DMS53 treated with DMSO at 0.1 percent for 48 hours (cell line): ENCODE data around the gene INPP5A.
"Not testable (repeated sequence)": the region's sequence is repeated elsewhere in the genome, so short reads cannot be mapped to it uniquely, and the experiment has no call there.

ENCODE experiments used
- DNase-seq: peaks from one replicate; lab custom pipeline; 2025; ENCODE audit not compliant: unreplicated experiment; lab: John Stamatoyannopoulos, UW

The INPP5A gene

DNA sequence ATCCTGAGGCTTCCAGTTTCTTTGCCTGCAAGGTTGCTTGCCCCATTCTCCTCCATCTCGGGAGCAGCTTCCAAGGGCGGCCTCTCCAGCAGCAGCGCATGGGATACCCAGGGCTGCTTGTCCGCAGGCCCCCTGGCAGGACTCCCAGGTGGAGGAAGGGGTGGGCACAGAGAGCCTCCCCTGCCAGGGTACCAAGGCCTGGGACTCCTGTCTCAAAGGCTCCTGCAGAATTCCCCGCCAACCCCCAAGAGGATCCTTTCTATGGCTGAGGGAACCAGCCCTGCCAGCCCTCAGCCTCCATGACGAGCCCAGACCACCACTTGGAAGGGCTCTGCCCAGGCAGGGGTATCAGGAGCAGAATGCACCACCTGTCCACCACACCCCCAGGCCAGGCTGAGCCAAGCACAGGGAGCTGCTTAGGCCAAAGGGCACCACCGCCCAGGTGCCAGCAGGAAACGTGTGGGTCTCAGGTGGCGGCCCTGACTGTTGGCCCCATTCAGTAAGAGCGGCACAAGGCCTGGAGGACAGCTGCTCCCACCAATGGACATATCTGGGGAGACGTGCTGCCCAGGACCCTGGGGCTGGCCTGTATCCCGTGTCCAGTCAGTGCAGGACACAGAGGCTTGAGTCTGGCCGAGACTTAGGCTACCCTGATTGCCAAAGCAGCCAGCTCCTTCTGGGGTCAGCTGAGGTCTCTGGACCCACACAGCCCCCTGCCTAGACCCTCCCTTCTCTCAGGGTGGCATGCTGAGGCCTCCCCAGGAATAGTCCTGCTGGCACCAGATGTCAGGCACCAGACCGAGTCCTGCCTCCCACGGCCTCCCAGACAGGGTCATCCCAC, 33.8 kb upstream of the INPP5A start:
- DNase-seq = no peak

DNA sequence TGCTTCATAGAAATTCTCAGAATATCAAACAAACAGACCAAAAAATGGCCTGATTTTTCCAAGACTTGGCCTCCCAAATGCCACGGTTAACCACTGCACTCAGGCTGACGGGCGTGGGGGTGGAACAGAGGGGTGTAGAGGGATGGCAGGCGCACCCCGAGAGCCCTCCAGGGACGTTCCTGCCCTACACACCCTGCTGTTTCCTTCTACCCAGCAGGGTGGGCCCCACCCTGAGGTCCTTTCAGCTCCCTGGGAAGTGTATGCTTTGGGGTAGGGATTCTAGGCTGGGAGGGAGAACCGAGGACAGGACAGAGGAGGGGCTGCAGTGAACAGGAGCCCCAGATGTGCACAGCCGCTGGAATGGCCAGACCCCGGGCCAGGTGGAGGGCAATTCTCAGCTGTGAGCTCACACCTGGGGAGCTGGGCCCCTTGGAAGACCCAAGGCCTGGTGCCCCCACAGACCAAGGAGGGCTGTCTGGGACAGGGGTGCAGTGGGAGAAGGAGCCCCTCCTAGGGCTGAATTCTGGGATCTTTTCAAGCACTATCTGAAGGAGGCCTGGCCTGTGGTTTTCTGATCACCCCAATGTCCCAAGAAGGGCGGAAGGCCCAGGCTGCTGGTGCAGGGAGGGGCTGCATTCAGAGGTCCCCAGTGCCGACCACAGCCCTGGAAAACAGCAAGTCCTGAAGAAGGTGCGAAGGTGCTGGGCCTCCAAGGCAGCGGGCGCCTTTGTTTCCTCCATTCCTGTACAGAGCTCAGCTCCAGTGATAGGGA, 32.9 kb upstream of the INPP5A start:
- DNase-seq = no peak

DNA sequence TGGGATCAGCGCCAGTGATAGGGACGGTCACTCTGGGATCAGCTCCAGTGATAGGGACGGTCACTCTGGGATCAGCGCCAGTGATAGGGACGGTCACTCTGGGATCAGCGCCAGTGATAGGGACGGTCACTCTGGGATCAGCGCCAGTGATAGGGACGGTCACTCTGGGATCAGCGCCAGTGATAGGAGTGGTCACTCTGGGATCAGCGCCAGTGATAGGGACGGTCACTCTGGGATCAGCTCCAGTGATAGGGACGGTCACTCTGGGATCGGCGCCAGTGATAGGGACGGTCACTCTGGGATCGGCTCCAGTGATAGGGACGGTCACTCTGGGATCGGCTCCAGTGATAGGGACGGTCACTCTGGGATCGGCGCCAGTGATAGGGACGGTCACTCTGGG, 32.0 kb upstream of the INPP5A start:
- DNase-seq = not testable (repeated sequence)

DNA sequence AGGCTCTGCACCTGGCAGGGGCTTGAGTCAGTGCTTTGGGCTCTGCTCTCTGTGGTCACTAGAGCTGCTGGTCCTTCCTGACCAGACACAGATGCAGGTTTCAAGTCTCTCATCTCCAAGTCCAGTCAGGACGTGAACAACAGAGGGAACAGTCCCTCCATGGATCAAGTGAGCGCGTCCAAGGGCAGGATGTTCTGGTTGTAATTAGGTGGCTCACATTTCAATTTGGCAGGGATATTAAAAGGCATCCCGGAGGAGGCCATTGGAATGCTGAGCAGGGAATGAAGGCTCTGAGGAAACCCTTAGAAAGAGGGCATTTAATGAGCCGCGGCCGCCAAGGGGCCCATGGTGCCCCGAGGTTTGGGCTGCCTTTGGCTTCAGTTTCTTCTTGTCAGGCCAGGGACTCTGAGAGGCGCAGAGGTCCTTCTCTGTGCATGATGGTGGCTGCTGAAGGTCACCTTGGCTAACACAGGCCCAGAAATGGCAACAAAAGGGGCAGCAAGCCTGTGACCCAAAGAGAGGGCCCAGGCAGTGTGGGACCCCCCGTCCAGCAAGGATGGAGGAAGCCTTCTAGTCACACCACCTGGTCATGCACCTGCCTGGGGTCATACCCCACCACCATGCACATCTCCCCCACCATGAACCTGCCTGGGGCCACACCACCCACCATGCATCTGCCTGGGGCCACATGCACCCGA, 30.7 kb upstream of the INPP5A start:
- DNase-seq = no peak

DNA sequence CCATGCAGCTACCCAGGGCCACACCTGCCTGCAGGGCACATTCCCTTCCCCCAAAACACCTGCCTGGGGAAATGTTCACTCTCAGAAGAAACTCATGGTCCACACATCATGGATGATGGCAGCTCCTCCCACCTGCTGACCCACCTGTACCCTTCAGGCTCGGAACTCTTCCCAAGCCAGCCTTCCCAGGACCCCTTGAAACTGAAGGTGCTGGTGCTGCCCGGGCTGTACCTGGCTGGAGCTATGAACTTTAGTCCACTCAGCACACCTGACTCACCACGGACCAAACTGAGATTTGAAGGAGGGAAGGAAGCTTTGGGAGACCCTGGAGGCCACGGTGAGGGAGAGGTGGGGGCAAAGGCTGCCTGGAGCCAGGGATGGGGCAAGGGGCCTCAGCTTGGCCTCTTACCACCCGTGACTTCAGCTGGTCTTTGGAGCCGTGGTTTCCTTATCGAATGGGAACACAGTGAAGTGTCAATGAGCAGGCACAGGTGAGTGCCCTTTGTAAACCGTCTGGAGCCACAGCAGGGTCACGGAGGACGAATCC, 30.1 kb upstream of the INPP5A start:
- no peak for DNase-seq

DNA sequence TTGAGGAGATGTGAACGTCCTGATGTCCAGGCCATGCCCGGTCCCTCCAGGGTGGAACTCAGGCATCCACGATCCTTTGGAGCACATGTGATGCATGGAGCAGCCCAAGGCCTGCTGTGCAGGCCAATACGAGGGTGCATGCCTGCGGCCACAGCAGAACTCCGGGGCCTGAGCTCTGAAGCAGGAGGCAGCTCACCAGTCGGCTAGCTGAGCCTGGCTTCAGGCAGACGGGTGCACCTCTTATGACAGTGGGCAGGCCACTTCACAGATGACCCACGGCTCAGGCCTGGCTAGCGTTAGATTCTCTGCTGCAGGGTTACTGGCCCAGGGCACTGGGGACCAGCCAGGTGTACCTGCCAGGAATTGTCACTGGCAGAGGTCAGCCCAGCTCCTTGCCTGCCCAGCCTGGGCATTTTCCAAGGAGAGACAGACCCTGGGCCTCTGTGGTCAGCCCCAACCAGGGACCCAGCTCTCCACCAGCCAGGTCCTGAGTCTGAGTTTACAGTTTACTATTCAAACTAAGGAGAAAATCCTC, 29.6 kb upstream of the INPP5A start:
- no peak for DNase-seq

DNA sequence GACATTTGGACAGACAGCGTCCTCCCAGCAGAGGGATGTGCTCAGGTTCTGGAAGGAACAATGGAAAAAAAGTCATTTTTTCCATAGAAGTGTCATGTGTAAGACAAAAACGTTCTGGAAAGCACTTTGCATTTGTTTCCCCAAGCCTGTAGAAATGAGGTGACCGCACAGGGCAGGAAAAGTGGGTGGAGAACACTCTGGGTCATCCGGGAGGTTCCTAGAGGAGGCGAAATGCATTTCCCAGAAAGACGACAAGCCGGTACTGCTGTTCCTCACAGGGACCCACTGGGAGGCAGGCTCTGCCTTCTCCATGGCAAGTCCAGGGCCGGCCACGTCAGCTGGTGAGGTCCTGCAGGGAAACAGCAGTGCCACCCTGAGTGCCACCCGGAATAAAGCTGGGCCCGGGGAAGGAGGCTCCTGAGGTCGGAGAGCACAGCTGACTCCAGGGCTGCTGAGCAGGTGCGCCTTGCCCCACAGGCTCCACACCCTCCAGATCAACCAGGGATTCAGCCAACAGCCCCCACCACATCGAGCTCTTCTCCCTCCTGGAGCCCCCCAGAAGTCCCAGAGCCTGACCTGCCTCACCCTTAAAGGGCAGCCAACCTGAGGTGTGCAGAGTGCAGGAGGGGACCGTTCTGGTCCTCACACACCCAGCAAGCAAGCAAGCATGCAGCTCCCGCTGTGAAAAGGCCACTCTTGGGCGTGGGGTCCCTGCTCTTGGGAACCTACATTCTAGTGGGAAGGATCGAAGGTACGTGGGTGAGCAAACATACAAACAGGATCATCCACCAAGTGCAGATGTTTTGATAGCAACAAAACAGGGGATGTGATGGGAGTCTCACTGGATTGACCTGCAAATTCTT, 28.8 kb upstream of the INPP5A start:
- no peak for DNase-seq

DNA sequence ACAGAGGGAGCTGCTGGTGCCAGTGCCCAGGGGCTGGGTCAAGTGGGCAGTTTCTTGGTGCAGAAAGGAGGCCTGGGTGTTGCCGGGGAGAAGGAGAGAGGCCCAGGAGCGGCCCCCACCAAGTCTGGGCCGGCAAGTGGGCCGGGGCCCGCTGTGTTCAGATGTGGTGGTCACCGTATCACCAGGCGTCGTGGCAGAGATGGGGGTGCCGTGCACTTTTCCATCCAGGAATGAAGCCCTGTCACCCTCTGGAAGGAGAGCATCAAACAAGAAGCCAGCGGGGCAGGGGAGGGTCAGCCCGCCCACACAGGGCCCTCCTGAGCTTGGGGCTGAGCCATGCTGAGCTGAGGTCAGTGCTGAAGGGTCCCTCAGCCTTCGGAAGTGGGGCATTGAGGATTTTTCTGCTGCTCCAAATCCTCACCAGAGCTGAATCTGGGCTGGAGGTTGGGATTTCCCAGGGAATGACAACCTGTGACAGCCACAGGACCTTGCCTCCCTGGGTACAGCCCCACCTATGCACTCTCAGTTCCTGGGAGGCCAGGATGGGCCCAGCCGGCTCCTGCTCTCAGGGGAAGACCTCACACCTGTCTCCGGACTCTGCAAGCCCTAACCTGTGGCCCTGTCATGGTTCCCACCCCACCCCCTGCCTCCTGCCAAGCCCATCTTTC, 27.9 kb upstream of the INPP5A start:
- no peak for DNase-seq

DNA sequence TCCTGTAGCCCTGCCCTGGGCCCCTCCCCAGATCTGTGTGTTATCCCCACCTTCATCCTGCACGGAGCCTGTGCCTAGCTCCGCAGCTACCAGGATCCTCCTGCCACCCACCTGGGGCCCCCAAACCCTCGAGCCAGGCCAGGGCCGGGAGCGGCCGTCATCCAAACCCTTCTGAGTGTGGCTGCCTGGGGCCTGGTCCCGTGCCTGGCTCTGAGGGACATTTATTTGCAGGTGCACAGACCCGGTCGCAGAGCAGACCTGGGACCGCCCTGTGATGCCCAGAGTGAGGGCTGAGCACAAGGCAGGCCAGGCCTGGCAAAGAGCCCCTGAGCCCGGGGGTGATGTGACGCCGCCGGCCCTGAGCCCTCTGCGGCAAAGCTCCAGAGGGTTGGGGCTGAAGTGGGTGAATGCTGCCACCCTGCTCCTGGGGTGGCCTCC, 27.4 kb upstream of the INPP5A start:
- no peak for DNase-seq

DNA sequence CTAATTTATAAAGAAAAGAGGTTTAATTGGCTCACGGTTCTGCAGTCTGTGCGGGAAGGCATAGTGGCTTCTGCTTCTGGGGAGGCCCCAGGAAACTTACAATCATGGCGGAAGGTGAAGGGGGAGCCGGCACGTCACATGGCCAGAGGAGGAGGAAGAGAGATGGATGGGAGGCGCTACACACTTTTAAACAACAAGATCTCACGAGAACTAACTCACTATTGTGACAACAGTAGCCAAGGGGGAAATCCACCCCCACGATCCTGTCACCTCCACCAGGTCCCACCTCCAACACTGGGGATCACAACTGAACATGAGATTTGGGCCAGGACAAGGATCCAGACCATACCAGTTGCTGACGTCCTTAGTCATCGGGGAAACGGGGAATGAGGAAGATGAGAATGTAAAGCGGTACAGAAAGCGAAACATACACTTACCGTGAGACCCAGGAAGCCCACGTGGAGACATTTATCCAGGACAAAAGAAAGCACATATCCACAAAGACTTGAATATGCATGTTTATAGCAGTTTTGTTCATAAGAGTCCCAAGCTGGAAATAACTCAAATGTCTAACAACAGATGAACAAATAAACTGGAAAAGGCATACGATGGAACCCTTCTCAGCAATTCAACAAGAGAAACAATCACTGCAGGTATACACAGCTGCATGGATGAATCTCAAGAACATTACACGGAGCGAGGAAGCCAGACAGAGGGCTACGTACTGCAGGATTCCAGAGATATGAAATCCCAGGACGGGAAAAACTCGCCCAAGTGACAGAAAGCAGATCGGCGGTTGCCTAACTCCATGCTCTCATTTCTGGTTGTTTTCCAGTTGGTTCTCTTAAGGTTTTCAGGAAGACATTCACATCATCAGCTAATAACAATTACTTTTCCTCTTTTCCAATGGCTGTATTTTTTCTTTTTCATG, 26.2 kb upstream of the INPP5A start:
- no peak for DNase-seq

DNA sequence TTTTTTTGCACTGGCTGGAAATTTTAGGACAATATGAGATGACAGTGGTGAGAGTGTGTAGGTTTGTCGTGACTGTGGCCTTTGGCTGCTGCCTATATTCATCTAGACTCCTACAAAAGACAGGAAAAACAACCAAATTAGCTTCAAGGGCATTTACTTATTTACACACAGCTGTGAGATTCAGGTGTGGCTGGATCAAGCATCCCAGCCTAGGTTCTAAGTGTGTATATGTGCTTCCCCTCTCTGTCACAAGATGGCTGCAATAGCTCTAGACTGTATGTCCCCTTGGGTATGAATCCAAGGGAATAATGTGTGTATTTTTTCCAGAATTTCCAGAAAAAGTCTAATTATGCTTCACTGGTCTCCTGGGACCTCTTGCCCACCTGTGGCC, 25.5 kb upstream of the INPP5A start:
- no peak for DNase-seq

DNA sequence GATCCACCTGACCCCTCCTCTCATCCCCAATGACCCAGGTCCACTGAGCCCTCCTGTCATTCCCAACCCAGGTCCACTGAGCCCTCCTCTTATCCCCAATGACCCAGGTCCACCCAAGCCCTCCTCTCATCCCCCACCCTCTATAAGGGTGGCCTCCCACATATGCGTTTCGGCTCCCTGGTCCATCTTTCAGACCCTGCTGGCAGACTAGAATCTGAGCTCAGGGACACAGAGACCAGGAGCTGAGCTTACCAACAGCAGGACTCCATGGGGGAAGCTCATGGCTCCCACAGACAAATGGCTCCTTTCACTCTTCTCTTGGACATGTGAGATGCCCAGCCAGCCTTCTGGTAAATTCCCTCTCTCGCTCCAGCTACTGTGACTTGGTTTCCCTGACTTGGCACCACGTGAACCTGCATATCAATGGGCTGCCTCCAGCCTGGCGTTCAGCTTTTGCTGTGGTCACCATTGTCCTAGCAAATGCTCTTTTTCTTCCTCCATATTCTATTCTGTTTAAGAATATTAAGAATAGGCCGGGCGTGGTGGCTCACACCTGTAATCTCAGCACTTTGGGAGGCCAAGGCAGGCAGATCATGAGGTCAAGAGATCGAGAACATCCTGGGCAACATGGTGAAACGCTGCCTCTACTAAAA, 24.8 kb upstream of the INPP5A start:
- DNase-seq = no peak

DNA sequence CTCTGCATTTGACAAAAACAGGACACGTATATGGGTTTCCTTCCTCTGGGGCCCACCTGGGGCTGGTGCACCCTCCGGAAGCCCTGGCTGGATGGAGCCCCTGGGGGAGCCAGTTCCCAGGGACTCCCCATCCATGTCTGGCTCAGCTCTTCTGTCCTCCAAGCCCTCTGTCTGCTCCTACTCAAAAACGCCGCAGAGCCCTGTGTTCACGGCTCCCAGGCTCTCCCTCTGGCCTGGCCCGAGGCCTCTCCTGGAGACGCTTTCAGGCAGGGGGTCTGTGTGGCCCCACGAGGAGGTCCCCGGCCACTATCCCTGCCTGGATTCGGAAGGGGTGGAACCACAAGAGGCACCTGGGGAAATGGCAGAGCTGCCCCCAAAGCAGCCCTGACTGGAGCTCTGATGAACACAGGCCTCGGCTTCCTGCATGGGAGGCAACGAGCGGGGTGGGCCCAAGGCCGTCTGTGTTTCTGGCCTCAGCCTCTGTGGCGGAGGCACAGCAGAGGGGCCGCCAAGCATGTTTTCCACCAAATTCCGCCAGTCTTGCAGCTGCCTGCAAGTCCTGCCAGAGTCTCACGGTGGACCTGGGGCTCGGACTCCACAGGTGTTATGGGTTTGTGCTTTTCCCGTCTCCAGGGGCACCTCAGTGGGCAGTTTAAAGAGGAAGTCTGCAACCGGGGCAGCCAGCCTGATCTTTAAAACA, 22.6 kb upstream of the INPP5A start:
- no peak for DNase-seq

DNA sequence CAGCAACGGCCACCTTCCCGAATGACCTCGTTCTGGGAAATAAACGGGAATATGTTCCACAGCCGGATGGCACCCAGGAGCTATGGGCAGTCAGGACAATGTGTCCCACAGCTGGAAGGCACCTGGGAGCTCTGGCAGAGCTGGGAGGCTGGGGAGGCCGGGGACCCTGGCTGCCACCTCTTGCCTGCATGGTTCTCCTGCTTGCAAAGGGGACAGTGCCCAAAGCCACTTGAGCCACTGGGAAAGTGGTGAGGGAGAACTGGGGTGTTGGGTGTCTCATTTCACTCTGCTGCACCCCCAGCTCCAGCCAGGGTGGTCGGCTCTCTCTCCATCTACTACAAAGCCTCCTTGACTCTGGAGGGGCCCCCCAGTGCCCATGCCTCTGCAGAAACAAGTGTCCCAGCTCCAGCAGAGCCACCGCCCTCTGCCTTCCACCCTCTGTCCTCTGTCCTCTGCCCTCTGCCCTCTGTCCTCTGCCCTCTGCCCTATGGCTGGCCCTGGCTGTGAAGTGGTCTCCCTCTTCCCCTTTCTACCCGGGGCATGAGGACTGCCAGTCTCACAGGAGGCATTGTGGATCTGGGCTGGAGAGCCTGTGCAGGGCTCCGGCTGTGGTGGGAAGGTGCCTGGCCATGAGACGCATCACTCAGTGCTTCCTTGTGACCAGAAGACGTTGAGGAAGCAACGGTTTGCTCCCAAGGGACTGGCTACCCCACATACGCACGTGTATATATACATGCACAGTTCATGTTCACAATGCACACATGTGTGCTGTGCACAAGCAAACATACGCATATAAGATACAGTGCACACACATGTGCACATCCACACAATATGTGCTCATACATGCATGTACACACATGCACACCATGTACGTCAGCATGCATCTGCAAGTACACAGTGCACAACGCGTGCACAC, 21.5 kb upstream of the INPP5A start:
- no peak for DNase-seq

DNA sequence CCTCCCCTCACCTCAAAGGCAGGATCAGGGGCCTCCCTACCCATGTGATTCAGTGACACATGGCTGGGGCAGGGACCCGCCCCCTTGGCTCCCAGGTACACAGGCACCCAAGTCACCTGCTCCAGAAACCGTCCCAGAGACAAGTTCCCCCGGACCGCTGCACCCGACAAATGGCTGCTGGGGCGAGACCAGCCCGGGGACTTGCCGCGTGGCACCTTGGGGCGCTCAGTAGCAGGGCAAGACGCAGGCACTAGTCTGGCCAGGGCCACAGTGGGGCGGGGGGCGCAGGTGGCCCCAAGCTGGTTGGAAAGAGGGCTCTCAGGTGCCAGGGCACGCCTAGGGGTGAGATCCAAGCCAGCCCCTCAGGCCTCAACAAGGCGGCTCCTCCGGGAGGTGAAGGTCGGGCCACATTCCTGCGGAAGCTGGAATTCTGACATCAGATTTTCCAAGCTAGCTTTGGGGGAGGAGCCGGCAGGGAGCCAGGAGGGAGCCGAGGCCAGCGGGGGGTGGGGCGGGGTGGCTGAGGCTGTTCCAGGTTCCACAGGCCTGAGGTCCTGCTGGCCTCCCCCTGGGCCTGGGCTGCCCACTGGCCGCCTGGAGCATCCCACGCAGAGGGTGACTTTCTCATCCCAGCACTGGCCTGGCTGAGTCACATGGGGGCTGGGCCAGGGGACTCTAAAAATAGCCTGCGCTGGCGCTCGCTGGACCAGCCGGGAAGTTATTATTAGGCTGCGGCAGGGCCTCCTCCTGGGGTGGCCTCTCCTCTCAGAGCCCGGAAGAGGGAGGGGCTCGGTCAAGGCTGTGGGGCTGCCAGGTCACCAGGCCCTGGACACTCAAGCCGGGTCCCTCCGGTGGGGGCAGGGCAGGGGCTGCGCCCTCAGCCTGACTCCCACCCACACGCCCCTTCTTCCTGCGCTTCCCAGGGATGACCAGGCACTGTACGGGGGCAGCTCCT, 20.5 kb upstream of the INPP5A start:
- peak; percentile 55 for DNase-seq
